ENCODE measurements around the gene HSBP1L1. TPM values are rescaled to one million over a fixed set of nuclear protein-coding genes. Genes with fewer than 3 reads are reported as not detected.

The HSBP1L1 gene
- total RNA-seq, 2 donors from 2014 or later: 11.2 to 11.8 TPM

- Mint-ChIP-seq H3K36me3 (ENCODE audit: insufficient read depth in 2 of 2) (peaks cover 8% of the 10 kb centered on the region in 2 donors), H3K4me3 (no peak overlapping the region), H3K27me3 (ENCODE audit: low read depth) (no peaks in the 10 kb centered on the region), H3K4me1 (ENCODE audit: low read depth) (peaks cover 5% of the 10 kb centered on the region), H3K27ac (no peak overlapping the region), H3K9me3 (peaks cover 2% of the 10 kb centered on the region in 2 donors)
- DNase-seq (no peak), ATAC-seq (replicated peaks in 1 of 2) (no peak)
Measured at GRCh38 chr18:79923896-79924585, 40.4 kb upstream of the HSBP1L1 start.

GRCh38 chr18:79924814-79925731 lies 39.4 kb upstream of the HSBP1L1 start:
- peaks cover 16 to 18% of the 10 kb centered on the region in 2 donors for H3K36me3 Mint-ChIP-seq (ENCODE audit: insufficient read depth in 2 of 2)
- peaks cover 5% of the 10 kb centered on the region for H3K4me1 Mint-ChIP-seq (ENCODE audit: low read depth)
- H3K4me3 Mint-ChIP-seq: no peak overlapping the region
- H3K27me3 Mint-ChIP-seq (ENCODE audit: low read depth): no peaks in the 10 kb centered on the region
- H3K27ac Mint-ChIP-seq: no peak overlapping the region
- peaks cover 7 to 9% of the 10 kb centered on the region in 2 donors for H3K9me3 Mint-ChIP-seq
- DNase-seq (no peak), ATAC-seq (replicated peaks in 1 of 2) (no peak)

- Mint-ChIP-seq H3K9me3 (peaks cover 10 to 11% of the 10 kb centered on the region in 2 donors), H3K27ac (no peak overlapping the region), H3K27me3 (ENCODE audit: low read depth) (no peaks in the 10 kb centered on the region), H3K36me3 (ENCODE audit: insufficient read depth in 2 of 2) (peaks cover 19 to 25% of the 10 kb centered on the region in 2 donors), H3K4me3 (no peak overlapping the region), H3K4me1 (ENCODE audit: low read depth) (peaks cover 5% of the 10 kb centered on the region)
- DNase-seq: no peak
- no peak for ATAC-seq (replicated peaks in 1 of 2)
Measured at GRCh38 chr18:79926306-79926705, 38.1 kb upstream of the HSBP1L1 start.

GRCh38 chr18:79926715-79927606 lies 37.5 kb upstream of the HSBP1L1 start:
- DNase-seq: no peak
- Mint-ChIP-seq H3K4me3 (no peak overlapping the region), H3K9me3 (peaks cover 11 to 12% of the 10 kb centered on the region in 2 donors), H3K27me3 (ENCODE audit: low read depth) (no peaks in the 10 kb centered on the region), H3K27ac (no peak overlapping the region), H3K4me1 (ENCODE audit: low read depth) (peaks cover 5% of the 10 kb centered on the region), H3K36me3 (ENCODE audit: insufficient read depth in 2 of 2) (peaks cover 21 to 27% of the 10 kb centered on the region in 2 donors)
- no peak for ATAC-seq (replicated peaks in 1 of 2)

GRCh38 chr18:79927607-79928562 lies 36.6 kb upstream of the HSBP1L1 start:
- Mint-ChIP-seq H3K36me3 (ENCODE audit: insufficient read depth in 2 of 2) (peaks cover 28 to 36% of the 10 kb centered on the region in 2 donors), H3K4me1 (ENCODE audit: low read depth) (peaks cover 5% of the 10 kb centered on the region), H3K4me3 (no peak overlapping the region), H3K27me3 (ENCODE audit: low read depth) (no peaks in the 10 kb centered on the region), H3K9me3 (peaks cover 14 to 18% of the 10 kb centered on the region in 2 donors), H3K27ac (no peak overlapping the region)
- no peak for ATAC-seq (replicated peaks in 1 of 2)
- DNase-seq: no peak

- Mint-ChIP-seq H3K27me3 (ENCODE audit: low read depth) (no peaks in the 10 kb centered on the region), H3K9me3 (peaks cover 17 to 21% of the 10 kb centered on the region in 2 donors), H3K4me1 (ENCODE audit: low read depth) (peaks cover 5% of the 10 kb centered on the region), H3K4me3 (no peak overlapping the region), H3K27ac (no peak overlapping the region), H3K36me3 (ENCODE audit: insufficient read depth in 2 of 2) (peaks cover 30 to 42% of the 10 kb centered on the region in 2 donors)
- DNase-seq (no peak), ATAC-seq (replicated peaks in 1 of 2) (no peak)
Measured at GRCh38 chr18:79928563-79928960, 35.9 kb upstream of the HSBP1L1 start.

- Mint-ChIP-seq H3K27ac (no peak overlapping the region), H3K4me3 (no peak overlapping the region), H3K4me1 (ENCODE audit: low read depth) (peaks cover 5% of the 10 kb centered on the region), H3K9me3 (peaks cover 21 to 27% of the 10 kb centered on the region in 2 donors), H3K36me3 (ENCODE audit: insufficient read depth in 2 of 2) (peaks cover 41 to 50% of the 10 kb centered on the region in 2 donors), H3K27me3 (ENCODE audit: low read depth) (no peaks in the 10 kb centered on the region)
- DNase-seq: no peak
- ATAC-seq (replicated peaks in 1 of 2): no peak
Measured at GRCh38 chr18:79930020-79930642, 34.3 kb upstream of the HSBP1L1 start.

- H3K36me3 Mint-ChIP-seq (ENCODE audit: insufficient read depth in 2 of 2): peaks cover 48 to 62% of the 10 kb centered on the region in 2 donors
Measured at GRCh38 chr18:79931475-79931874, 33.0 kb upstream of the HSBP1L1 start.

GRCh38 chr18:79932907-79933306 lies 31.5 kb upstream of the HSBP1L1 start:
- no peak overlapping the region for H3K27ac Mint-ChIP-seq
- ATAC-seq (replicated peaks in 1 of 2) (no peak), DNase-seq (no peak)
- peaks cover 25 to 33% of the 10 kb centered on the region in 2 donors for H3K9me3 Mint-ChIP-seq
- no peaks in the 10 kb centered on the region for H3K27me3 Mint-ChIP-seq (ENCODE audit: low read depth)
- peaks cover 57 to 76% of the 10 kb centered on the region in 2 donors for H3K36me3 Mint-ChIP-seq (ENCODE audit: insufficient read depth in 2 of 2)
- peaks cover 5% of the 10 kb centered on the region for H3K4me1 Mint-ChIP-seq (ENCODE audit: low read depth)
- H3K4me3 Mint-ChIP-seq: no peak overlapping the region

More at GRCh38 chr18:79931475-79931874, 33.0 kb upstream of the HSBP1L1 start:
- ATAC-seq (replicated peaks in 1 of 2) (no peak), DNase-seq (no peak)
- peaks cover 5% of the 10 kb centered on the region for H3K4me1 Mint-ChIP-seq (ENCODE audit: low read depth)
- H3K27ac Mint-ChIP-seq: no peak overlapping the region
- H3K4me3 Mint-ChIP-seq: no peak overlapping the region
- no peaks in the 10 kb centered on the region for H3K27me3 Mint-ChIP-seq (ENCODE audit: low read depth)
- H3K9me3 Mint-ChIP-seq: peaks cover 25 to 33% of the 10 kb centered on the region in 2 donors

- peaks cover 25 to 33% of the 10 kb centered on the region in 2 donors for H3K9me3 Mint-ChIP-seq
- DNase-seq (no peak), ATAC-seq (replicated peaks in 1 of 2) (no peak)
- no peak overlapping the region for H3K4me3 Mint-ChIP-seq
- no peaks in the 10 kb centered on the region for H3K27me3 Mint-ChIP-seq (ENCODE audit: low read depth)
- H3K4me1 Mint-ChIP-seq (ENCODE audit: low read depth): peaks cover 3% of the 10 kb centered on the region
- H3K27ac Mint-ChIP-seq: no peak overlapping the region
- peaks cover 55 to 78% of the 10 kb centered on the region in 2 donors for H3K36me3 Mint-ChIP-seq (ENCODE audit: insufficient read depth in 2 of 2)
Measured at GRCh38 chr18:79933765-79934164, 30.7 kb upstream of the HSBP1L1 start.

- no peak overlapping the region for H3K27ac Mint-ChIP-seq
- no peak overlapping the region for H3K4me3 Mint-ChIP-seq
- no peaks in the 10 kb centered on the region for H3K27me3 Mint-ChIP-seq (ENCODE audit: low read depth)
- peaks cover 49 to 78% of the 10 kb centered on the region in 2 donors for H3K36me3 Mint-ChIP-seq (ENCODE audit: insufficient read depth in 2 of 2)
- DNase-seq (no peak), ATAC-seq (replicated peaks in 1 of 2) (no peak)
- H3K9me3 Mint-ChIP-seq: peaks cover 21 to 29% of the 10 kb centered on the region in 2 donors
- no peaks in the 10 kb centered on the region for H3K4me1 Mint-ChIP-seq (ENCODE audit: low read depth)
Measured at GRCh38 chr18:79934311-79935097, 29.9 kb upstream of the HSBP1L1 start.

All from activated T-cell treated with anti-CD3 and anti-CD28 coated beads, Interleukin-2, amount 50 U/mL, for 72 hours (primary cell).